NK-92 (cell line): Measurements from ENCODE around the gene SMNDC1.
"Not testable (repeated sequence)": the region's sequence is repeated elsewhere in the genome, so short reads cannot be mapped to it uniquely, and the experiment has no call there.

Experiments used
- DNase-seq: peaks from one replicate; lab custom pipeline; 2025; ENCODE audit not compliant: unreplicated experiment; lab: John Stamatoyannopoulos, UW

SMNDC1 gene

DNA sequence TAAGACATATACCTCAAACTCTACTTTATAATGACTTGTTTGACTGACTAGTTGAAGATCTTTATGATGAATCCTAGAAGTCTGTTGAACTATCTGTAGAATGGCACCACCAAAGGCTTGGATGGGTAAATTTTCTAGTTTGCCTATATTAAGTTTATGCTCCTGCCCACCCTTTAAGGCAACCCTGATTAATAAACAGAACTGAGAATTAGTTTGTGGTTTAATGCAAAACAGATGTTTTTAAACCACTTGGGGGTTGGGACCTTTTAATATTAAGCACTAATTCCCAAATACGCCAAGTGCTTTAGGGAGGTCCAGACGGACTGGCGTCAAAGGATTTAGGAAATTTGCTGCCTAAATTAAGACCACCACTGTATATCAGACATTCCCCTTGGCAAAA, 20.5 kb downstream of the SMNDC1 start:
- no peak for DNase-seq

DNA sequence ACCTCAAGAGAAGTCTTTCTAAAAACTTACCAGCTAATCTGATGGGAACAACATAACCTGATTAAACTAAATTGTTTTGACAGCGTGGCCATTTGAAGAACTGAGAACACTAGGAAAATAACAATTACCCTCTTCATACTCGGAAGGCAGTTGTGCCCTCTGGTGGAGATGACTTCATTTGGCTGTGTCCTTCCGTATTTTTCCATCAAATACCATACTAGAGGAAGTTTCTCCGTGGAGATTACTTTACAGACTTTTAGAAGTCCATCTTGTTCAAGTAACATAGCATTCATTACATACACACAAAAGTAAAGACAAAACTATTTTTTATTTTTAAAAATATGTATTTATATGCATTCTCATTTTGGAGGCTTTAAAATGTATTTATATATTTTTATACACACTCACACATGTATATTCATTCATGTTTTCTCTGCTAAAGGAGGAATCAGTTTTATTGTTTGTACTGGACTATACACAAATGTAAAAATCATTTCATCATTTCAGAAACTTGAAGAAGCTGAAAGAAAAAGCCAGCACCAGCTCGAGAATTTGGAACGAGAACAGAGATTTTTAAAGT, 25.2 kb downstream of the SMNDC1 start:
- DNase-seq = no peak

DNA sequence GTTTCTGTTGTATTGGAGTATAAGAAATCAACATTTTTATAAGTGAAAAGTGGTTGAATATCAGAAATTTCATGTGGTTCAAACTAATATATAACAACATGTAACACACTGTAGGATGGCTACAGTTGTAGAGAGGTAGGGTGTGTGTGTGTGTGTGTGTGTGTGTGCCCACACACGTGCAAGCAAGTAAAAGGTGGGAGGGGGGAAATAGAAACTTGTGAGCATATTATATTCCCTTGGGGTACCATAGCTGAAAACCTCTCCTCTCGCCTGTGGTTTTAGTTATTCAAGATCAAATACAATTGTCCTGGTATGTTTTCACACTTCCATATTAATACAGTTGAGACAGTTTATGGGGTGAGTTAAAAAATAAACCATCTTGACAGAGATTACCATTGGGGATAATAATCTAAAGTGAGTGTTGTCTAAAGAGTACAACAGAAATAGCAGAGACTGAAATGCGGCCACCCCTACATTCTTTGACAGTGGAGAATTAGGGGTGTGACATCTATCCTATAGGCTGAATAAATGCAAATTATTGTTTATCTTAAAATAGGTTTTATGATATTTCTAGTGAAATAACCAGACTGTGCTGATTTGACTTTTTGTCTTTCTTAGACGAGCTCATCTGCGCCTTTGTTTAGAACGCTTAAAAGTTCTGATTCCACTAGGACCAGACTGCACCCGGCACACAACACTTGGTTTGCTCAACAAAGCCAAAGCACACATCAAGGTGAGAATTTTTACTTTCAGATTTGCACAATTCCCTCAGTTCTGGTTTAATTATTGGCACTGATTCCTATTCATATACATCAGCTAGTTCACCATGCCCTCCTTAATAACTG, 25.9 kb downstream of the SMNDC1 start:
- DNase-seq = no peak

DNA sequence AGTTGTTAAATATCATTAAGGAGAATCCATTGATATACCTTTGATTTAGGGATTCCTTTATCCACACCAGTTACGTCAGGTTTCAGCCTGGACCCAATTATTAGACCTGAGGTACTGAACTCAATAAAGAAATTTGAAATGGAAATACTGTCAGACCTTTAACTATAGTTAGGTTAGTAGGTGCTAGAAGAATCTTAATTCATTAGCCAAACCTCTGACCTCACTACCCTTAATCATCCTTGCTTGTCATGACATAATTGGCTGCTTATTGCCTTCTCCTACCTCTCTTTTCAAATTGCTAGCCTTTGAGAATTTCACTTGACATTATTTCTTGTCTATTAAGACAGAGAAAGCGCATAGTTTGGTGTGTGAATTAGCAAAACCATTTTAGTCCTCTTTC, 27.1 kb downstream of the SMNDC1 start:
- no peak for DNase-seq

DNA sequence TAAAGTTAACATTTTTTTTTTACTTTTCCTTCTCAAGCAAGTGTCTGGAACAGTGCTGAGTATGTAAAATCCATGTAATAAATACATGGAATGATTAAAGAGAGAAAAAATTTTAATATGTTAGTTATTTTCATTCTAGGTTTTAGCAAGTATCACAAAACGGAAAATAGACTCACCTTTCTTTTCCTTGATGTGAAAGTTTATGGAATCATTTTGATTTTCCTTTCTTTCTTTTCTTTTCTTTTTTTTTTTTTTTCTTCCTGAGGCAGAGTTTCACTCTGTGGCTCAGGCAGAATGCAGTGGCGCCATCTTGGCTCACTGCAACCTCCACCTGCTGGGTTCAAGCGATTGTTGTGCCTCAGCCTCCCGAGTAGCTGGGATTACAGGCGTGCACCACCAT, 28.1 kb downstream of the SMNDC1 start:
- no peak for DNase-seq

DNA sequence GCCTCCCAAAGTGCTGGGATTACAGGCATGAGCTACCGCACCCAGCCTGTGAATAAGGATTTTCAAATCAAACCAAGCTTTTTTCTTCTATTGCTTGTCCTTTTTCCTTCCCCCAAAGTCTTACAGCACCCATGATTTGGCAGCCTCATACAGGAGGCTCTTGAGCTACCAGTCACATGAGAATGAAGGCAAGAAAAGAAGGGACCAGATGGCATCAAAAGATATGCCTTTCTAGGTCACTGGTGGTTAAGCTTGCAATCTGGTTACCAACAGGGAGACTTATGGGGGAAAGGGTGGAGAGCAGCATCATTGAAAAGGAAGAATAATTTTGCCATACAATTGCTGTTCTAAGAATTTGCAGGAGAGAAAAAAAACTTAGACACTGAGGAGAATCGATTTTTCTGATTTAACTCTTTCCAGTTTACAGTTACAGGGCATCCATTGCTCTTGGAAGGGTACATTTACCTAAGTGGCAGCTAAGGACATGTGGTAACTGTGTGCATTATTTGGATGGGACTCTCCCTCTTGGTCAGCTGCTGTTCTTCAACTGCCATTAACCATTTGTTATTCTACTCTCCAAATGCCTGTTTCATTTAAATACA, 29.5 kb downstream of the SMNDC1 start:
- DNase-seq = no peak

DNA sequence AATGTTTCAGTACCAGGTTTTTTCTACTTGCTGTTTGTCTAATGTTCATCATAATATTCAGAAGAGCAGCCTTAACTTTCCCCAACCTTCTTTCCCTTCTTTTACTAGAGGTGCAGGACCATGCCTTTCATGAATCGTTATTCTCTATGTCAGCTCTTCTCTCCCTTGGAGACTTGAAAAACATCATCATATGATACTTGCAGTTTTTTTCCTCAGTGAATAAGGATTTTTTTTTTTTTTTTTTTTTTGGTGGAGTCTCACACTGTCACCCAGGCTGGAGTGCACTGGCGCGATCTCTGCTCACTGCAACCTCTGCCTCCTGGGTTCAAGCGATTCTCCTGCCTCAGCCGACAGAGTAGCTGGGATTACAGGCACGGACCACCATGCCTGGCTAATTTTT, 30.1 kb downstream of the SMNDC1 start:
- DNase-seq = no peak

DNA sequence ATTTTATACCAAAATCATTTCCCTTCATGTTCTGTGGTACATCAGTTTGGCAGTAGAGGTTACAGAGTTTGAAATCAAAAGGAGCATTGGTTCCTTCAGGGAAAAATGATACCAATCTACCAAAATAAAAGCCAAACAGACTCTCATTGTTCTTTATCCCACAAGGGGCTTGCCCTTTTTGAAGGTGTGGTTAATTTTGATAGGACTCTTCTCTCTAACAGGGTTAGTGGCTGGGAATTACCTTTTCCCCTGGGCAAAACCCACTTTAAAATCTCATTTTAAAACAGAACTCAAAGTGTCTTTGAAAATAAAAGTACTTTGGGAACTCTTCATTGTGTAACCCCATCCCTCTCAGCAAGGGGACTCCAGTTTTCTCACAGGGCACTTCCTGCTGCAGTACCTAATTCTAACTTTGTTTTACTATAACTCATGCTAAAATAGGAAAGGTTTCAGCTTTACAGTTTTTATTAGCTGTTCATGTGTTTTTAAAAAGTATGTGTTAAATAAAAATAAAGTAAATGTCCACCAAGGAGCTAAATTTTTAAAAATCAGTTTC, 30.6 kb downstream of the SMNDC1 start:
- no peak for DNase-seq

DNA sequence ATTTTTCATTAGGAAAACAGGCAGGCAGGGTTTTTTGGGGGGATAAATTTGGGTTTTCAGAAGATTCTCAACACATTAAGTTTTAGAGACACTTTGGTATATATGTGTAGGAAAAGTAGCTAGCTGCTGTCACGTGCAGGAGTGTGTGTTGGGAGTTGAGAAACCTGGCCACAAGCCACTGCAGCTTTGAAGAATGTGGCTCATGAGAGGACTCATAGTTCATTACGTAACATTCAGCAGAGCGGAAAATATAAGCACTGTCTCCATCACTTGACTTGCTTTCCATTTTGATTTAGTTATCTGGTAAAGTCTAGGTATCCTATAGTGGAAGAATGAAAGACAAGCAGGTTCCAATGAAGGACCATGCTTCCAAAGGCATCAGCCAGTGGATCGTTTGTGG, 31.2 kb downstream of the SMNDC1 start:
- no peak for DNase-seq

DNA sequence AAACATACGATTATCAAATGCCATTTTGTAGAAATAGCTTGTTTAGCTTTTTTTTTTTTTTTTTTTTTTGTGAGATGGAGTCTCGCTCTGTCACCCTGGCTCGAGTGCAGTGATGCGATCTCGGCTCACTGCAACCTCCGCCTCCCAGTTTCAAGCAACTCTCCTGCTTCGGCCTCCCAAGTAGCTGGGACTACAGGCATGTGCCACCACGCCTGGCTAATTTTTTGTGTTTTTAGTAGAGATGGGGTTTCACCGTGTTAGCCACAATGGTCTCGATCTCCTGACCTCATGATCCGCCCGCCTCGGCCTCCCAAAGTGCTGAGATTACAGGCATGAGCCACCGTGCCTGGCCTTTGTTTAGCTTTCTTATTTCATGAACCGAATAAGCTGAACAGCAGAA, 31.7 kb downstream of the SMNDC1 start:
- DNase-seq = not testable (repeated sequence)

DNA sequence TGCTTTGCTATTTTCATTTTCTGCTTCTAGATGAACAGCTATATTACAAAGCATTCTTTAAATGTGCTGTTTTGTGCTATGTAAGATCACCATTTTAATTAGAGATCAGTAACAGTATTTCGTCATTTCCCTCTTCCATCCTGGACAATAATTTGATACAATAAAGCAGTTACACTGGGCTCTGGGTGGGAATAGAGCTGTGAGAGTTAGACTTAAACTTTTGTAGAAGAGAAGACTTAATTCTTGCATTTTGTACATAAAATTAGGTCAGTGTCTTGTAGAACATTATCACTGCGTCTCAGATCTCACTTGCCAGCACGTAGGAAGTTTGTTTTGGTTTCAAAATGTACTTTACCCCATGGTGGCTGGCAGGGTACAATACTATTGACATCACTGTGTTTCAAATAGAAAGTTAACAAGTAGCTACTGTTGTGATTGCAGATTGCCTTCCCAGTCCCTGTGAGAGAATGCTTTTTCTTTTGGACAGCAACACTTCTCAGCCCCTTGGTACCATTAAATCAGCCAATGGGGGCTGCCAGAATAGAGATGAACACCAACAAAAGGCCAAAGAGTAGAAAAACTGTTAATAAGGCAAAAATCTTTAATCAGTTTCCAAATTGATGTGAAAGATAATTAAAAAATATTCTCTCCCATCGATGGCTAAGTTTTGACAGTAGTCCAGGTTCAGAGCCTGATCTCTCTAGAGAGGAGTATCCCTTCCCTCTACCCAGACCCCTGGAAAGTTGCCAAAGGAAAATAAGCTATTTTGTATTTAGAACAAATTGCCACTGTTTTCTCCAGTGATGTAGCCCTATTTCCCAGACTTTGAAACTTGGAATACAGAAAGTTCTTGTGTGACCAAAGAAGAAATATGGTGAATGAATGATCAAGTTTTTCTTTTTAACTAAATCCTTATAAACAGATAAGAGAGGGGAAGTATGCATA, 35.1 kb downstream of the SMNDC1 start:
- DNase-seq = no peak

DNA sequence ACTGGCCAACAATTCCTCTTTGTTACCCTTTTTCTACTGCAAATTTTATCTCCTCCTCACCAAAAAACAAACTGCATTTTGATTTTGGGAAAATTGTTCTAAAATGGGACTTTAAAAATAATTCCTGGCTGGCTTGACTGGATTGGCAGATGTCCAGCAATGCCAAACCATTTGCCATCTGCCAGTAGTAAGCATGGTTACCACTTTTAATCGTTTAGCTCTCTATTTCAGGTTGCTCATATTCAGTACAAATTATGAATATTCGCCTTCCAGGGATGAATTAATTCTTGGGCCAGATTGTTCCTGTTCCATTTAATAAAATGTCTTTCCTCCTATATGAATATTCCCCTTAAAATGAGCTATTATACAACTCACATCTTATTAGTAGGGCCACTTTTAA, 35.7 kb downstream of the SMNDC1 start:
- DNase-seq = no peak

DNA sequence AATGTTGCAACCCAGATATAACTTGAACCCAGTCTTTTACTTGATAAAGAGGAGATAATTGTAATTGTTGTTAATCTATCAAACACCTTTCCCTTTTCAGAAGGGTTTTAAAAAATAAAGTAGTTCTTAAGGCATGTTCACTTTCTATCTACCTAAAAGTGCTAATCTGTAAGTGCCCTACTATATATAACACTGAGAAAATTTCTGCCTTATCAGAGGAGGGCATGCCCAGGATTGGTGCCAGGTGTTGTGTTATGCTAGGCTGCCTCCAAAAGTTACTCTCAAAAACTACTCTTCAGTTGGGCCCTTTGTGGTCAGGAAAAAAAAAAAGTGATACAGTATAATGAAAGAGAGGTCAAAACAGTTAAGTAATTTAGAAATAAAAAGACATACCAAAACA, 36.3 kb downstream of the SMNDC1 start:
- no peak for DNase-seq

DNA sequence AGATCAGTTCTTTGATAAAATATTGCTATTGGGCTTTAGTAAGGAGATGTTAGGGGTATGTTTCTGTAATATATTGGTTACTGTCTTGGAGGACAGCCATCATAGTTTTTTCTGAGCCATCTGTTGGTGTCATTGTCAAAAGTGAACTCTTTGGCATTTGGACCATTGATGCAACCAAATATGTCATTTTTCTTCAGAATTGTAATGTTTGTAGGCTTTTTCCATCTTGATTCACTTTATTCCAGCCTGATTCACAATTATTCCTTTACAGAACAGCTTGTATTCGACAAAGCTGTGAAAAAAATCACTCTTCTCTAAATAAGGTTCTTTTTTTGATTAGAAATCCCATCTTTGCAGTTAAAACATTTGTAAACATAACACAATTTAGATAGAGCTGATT, 37.4 kb downstream of the SMNDC1 start:
- DNase-seq = no peak

DNA sequence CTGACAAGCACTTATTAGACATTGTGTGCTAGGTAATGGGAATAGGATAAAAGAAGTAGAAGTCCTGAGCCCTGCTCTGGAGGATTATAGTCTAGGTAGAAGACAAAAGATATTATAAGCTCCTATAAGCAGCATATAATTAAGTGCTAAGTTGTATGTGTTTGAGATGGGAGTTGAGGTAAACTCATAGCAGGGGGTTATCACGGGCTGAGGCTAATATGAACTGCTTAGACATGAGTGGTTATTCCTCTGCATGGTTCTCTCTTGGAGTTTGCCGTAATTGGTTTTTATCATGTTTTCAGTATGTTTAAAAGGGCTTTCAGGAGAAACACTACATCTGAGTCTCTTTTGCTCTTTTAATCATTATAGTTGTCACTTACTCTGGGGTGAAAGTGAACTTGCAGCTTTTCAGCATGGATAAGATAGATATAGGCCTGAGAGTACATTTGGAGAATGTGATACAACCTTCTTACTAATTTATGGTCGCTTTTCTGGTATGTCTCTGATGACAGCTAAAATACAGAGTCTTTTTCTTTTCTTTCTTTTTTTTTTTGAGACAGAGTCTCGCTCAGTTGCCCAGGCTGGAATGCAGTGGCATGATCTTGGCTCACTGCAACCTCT, 39.0 kb downstream of the SMNDC1 start:
- DNase-seq = no peak

DNA sequence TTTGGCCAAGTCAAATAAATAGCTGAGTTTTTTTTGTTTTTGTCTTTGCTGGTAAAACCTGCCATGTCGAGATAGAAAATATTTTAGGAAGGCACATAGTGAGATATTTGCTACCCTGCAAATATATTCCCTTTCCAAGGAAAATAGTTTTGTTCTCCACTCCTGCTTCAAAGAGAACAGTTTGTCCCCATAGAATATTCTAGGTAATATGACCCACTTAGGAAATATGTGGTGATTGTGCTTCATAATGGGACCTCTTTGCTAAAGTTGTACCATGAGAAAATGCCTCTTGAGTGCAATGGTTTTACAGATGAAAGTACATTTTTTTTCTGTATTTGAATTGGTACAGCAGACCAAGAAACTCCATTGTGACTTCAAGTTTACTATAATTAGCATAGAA, 41.6 kb downstream of the SMNDC1 start:
- no peak for DNase-seq

DNA sequence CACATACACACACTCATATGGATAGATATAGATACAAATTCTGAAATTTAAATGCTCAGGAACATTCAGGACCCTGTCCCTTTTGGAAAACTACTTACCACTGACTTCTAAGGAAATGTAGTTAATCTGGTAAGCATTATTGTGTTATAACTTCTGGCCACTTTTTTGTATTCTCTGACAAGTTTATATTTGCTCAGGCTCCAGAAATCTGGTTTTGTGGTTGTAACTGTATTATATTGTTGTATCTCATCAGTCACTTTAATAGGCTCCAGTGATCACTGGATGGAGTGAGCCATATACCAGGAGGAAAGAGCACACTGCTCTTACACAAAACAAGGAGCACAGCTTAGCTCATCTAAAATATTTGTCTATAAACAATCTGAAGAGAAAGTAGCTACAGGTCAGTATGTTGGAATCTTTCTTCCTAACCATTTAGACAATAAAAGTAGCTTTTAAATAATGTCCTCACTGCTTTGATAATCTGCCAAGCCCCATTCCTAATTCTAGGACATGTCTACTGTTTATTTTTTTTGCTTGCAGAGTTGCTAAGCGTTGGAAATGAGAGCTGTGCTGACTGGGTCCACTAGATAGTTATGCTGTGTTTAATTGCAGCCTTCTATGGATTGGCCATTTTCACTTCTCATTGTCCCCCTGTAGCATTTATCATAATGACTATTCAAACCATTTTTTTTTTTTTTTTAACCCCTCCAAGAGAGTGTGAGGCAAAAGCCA, 43.8 kb downstream of the SMNDC1 start:
- no peak for DNase-seq

DNA sequence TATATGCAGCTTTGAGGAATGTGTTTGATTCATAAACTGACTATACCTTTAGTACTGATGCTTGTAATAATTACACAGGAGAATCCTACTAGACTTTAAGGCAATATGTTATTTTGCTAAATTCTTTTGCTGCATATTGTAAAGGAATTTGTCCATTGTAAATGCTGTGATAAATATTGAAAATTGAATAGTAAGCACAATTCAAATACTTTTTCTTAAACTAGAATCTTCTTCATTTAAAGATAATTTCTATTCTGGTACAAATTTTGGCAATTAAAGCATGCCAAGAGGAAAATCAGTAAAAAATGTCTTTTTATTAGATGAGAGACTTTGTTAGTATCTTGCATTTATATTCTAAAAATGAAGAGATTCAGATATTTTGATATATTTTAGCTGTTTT, 45.4 kb downstream of the SMNDC1 start:
- no peak for DNase-seq

DNA sequence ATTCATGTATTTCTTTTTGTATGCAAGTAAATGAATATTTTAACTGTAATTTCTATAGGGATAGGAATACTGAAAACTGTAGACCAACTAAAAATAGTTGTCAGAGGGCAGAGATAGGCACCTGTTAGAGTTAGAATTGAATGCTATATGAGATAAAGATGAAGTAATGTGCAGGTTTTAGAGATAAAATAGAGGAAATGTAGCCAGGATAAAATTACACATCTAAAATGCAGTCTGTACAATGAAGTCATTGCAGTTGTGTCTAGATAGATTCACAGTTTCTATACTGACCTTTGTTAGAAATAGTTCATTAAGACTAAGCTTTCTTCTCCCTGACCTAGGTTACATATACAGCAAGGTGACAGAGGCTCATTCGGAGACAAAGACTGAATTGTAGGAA, 46.2 kb downstream of the SMNDC1 start:
- DNase-seq = no peak

DNA sequence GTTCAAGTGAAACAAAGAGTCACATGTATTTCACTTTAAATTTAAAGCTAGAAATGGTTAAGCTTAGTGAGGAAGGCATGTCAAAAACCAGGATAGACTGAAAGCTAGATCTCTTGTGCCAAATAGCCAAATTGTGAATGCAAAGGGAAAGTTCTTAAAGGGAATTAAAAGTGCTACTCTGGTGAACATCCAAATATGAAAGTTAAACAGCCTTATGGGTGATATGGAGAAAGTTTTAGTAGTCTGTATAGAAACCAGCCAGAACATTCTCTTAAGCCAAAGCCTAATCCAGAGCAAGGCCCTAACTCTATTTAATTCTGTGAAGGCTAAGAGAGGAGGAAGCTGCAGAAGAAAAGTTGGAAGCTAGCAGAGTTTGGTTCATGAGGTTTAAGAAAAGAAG, 50.3 kb downstream of the SMNDC1 start:
- no peak for DNase-seq
